Esophagus squamous epithelium (tissue), 5 donors: ENCODE data around the gene LPAR3. TPM values are rescaled to one million over a fixed set of nuclear protein-coding genes. Genes with fewer than 3 reads are reported as not detected.

Experiments used
- DNase-seq: peaks from one replicate; lab custom pipeline; 2025; lab: John Stamatoyannopoulos, UW
- H3K27ac ChIP-seq, 4 donors: fragments of 200-600 bp; sonication (generic); one replicate each; pipeline ENCODE4 v1.5.1; 2016 to 2019; ENCODE audit warnings: mild to moderate bottlenecking in 1 of 4
- H3K27me3 ChIP-seq, 4 donors: fragments of 200-600 bp; sonication (generic); 1 replicate in 3 of 4; 2 replicates in 1 of 4; pipeline versions ENCODE4 v1.5.1 to v1.6.0; 2017 to 2021; ENCODE audit warnings: antibody characterized with exemption in 1 of 4
- H3K36me3 ChIP-seq, 3 donors: fragments of 200-600 bp; sonication (generic); one replicate each; pipeline ENCODE4 v1.5.1; 2016 to 2019
- H3K4me1 ChIP-seq, 3 donors: fragments of 200-600 bp; sonication (generic); one replicate each; pipeline ENCODE4 v1.5.1; 2017 to 2019
- H3K4me3 ChIP-seq, 4 donors: fragments of 200-600 bp; sonication (generic); 1 replicate in 3 of 4; 2 replicates in 1 of 4; pipeline ENCODE4 v1.5.1; 2016 to 2019; ENCODE audit warnings: mild to moderate bottlenecking in 2 of 4, moderate library complexity in 1 of 4
- H3K9me3 ChIP-seq, 3 donors: fragments of 200-600 bp; sonication (generic); one replicate each; pipeline ENCODE4 v1.5.1; 2016 to 2019
- CTCF ChIP-seq, 6 experiments: fragments of 450-650 bp in 4 of 6; fragments of 200-600 bp in 2 of 6; sonication (generic) in 2 of 6; IDR thresholded peaks; one replicate each; pipeline ENCODE4 v1.5.1; 2016 to 2019; ENCODE audit warnings: antibody characterized with exemption in 6 of 6, mild to moderate bottlenecking in 4 of 6, moderate library complexity in 4 of 6
- POLR2A ChIP-seq, 4 donors: fragments of 450-650 bp; IDR thresholded peaks; one replicate each; pipeline ENCODE4 v1.6.1; 2017; ENCODE audit warnings: antibody characterized with exemption in 4 of 4, mild to moderate bottlenecking in 4 of 4, moderate library complexity in 3 of 4
- WGBS, 2 donors: methylation state at CpG; one replicate each; pipeline ENCODE4 v1.1.5; 2018; 5-methylcytosine and 5-hydroxymethylcytosine counted together
- intact Hi-C: fragments of 100-400 bp; cut with DNase I; formaldehyde crosslinking; loops from one replicate; pipeline ENCODE4 v1.15.0; 2022
- total RNA-seq, 4 donors: library from RNA; depleted of rRNA; stranded (reverse); fragments of >200 nt; gene quantifications; one replicate each; pipeline ENCODE4 v1.1.0, GENCODE V29; 2016
- donor health status: DM: yes; HTN: yes; CAD: no.

Gene LPAR3
- total RNA-seq, 4 donors from 2014 or later = 14.9 to 27.1 (median 19.5) TPM

DNA sequence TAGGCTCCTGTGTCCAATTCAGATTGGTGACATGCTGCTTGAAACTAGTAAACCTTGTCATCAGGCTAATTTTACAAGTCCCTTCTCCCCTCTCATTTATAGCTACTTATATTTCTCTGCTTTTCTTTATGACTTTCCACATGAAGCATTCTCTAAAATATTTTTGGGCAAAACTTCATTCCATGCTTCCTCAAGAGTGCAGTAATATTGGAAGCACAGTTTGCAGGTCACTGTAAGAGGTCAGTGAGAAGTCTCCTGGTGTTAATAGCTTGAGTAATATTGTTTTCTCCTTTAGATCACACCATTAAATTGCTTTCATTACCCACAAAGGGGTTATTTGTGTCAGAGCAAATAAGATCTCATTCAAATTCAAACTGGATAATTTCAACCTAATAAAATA is 46.6 kb downstream of the LPAR3 start:
- no peaks in the 10 kb centered on the region for H3K36me3 ChIP-seq
- no peak for TF ChIP-seq POLR2A (IDR thresholded peaks at IDR 0.05)
- TF ChIP-seq CTCF (IDR thresholded peaks at IDR 0.05) = no peak
- H3K9me3 ChIP-seq = no peaks in the 10 kb centered on the region
- intact Hi-C loops = no loop called here
- no peak overlapping the region for H3K4me3 ChIP-seq
- peaks cover 15 to 71% (median 29%) of the 10 kb centered on the region in 3 donors for H3K4me1 ChIP-seq
- no peaks in the 10 kb centered on the region for H3K27me3 ChIP-seq
- peak overlapping the region in 2 of 4 donors; percentile 78 to 79 for H3K27ac ChIP-seq
- DNase-seq = no peak

- no peak for DNase-seq
- Histone ChIP-seq H3K27me3 (no peaks in the 10 kb centered on the region), H3K4me1 (peaks cover 15 to 81% (median 39%) of the 10 kb centered on the region in 3 donors), H3K27ac (peak overlapping the region in 1 of 4 donors; percentile 12), H3K36me3 (no peaks in the 10 kb centered on the region), H3K9me3 (no peaks in the 10 kb centered on the region), H3K4me3 (no peak overlapping the region)
- intact Hi-C loops = no loop called here
- TF ChIP-seq CTCF (IDR thresholded peaks at IDR 0.05) (no peak), POLR2A (IDR thresholded peaks at IDR 0.05) (no peak)
- WGBS, 2 donors = 58 to 66% methylated on average over 2 of the region's 2 CpGs
Measured at GRCh38 chr1:84845357-84845756, 47.6 kb downstream of the LPAR3 start.

DNA sequence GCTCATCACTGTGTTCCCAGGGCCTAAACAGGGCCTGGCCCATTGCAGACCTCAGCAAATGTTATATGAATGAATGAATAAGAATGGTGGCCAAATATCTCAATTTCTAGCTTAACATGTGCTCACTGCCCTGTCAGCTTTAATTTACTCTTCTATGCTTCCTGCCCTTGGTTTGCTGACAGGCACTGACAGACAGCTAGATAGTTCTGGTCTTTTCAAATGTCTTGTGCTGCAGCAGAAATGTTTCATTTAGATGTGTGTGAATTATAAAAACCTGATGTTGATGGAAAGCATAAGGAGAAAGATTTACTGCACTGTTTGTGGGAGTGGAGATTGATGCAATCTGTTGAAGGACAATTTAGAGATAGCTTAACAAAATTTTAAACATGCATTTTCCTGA is 48.9 kb downstream of the LPAR3 start:
- no peak for DNase-seq
- intact Hi-C loops = no loop called here
- H3K4me3 ChIP-seq = no peak overlapping the region
- peaks cover 15 to 94% (median 39%) of the 10 kb centered on the region in 3 donors for H3K4me1 ChIP-seq
- H3K27ac ChIP-seq = peak overlapping the region; percentile 72 to 79 (median 74)
- no peaks in the 10 kb centered on the region for H3K27me3 ChIP-seq
- TF ChIP-seq CTCF (IDR thresholded peaks at IDR 0.05) (no peak), POLR2A (IDR thresholded peaks at IDR 0.05) (no peak)
- H3K36me3 ChIP-seq = no peaks in the 10 kb centered on the region
- H3K9me3 ChIP-seq = no peaks in the 10 kb centered on the region

GRCh38 chr1:84842748-84843231 is 50.2 kb downstream of the LPAR3 start:
- peaks cover 14 to 88% (median 35%) of the 10 kb centered on the region in 3 donors for H3K4me1 ChIP-seq
- H3K4me3 ChIP-seq = no peak overlapping the region
- no peaks in the 10 kb centered on the region for H3K36me3 ChIP-seq
- peak in 1 of 4 donors; percentile 22 for TF ChIP-seq POLR2A (IDR thresholded peaks at IDR 0.05)
- no peak for TF ChIP-seq CTCF (IDR thresholded peaks at IDR 0.05)
- WGBS, 2 donors = 39 to 44% methylated on average over 3 of the region's 3 CpGs
- H3K9me3 ChIP-seq = no peaks in the 10 kb centered on the region
- H3K27me3 ChIP-seq = no peaks in the 10 kb centered on the region
- intact Hi-C loops = no loop called here
- H3K27ac ChIP-seq = peak overlapping the region; percentile 72 to 79 (median 74)
- no peak for DNase-seq

- TF ChIP-seq POLR2A (IDR thresholded peaks at IDR 0.05) = no peak
- TF ChIP-seq CTCF (IDR thresholded peaks at IDR 0.05) = no peak
- no peak overlapping the region for H3K4me3 ChIP-seq
- no peaks in the 10 kb centered on the region for H3K27me3 ChIP-seq
- H3K27ac ChIP-seq = peak overlapping the region in 3 of 4 donors; percentile 71 to 79 (median 75)
- H3K36me3 ChIP-seq = no peaks in the 10 kb centered on the region
- peaks cover 8 to 80% (median 29%) of the 10 kb centered on the region in 3 donors for H3K4me1 ChIP-seq
- no peaks in the 10 kb centered on the region for H3K9me3 ChIP-seq
- intact Hi-C loops = no loop called here
- 44 to 71% methylated on average over 2 of the region's 2 CpGs for WGBS, 2 donors
- no peak for DNase-seq
Measured at GRCh38 chr1:84841971-84842370, 51.0 kb downstream of the LPAR3 start.
